ENCODE results near the gene GPC6.

GRCh38 chr13:93715866-93716265 lies 489.3 kb downstream of the GPC6 start:
- TF ChIP-seq POLR2AphosphoS5 (IDR thresholded peaks at IDR 0.05; ENCODE audit: low read depth, low read length), result no peak
- no peak for TF ChIP-seq POLR2A (IDR thresholded peaks at IDR 0.05; ENCODE audit: low read depth, low read length)
